GM12891 (cell line): ENCODE data around the gene CCDC40.

Source experiments
- PAX5 ChIP-seq: IDR thresholded peaks from 2 replicates; pipeline ENCODE4 v1.6.1; 2011; ENCODE audit warnings: low read length, moderate library complexity, mild to moderate bottlenecking; ENCODE audit not compliant: insufficient read depth, severe bottlenecking
- POLR2A ChIP-seq: IDR thresholded peaks from 2 replicates; pipeline ENCODE4 v1.6.1; 2011; ENCODE audit warnings: low read depth, low read length, control low read depth
- POLR2AphosphoS5 ChIP-seq: IDR thresholded peaks from 2 replicates; pipeline ENCODE4 v1.6.1; 2011; ENCODE audit warnings: low read depth, low read length, control low read depth
- SPI1 ChIP-seq: IDR thresholded peaks from 2 replicates; pipeline ENCODE4 v1.6.1; 2011; ENCODE audit warnings: low read depth, low read length, control low read depth
- TAF1 ChIP-seq: IDR thresholded peaks from 2 replicates; pipeline ENCODE4 v1.6.1; 2011; ENCODE audit warnings: low read depth, low read length, control low read depth

DNA sequence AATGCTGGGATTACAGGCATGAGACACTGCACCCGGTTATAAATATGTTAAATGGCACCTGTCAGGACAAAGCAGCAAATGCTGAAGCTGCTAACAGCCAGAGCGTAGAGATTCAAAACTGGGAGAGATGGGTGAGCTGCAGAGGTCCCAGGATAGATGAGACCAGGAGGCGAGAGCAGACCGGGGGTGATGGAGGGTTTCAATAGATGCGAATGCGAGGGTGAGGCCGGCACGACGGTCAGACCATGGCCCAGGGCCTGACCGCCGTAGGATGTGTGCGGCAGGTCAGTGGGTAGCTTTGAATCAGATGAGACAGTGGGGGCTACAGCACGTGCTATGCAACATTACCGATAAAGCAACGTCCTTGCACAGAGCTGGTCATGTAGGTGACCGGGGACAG is 14.3 kb downstream of the CCDC40 start:
- TF ChIP-seq POLR2AphosphoS5, result no peak
- TF ChIP-seq POLR2A, result no peak
- no peak for TF ChIP-seq TAF1
- no peak for TF ChIP-seq SPI1
- TF ChIP-seq PAX5, result no peak
